Left renal pelvis (tissue), 4 donors: ENCODE data around the gene STRAP. TPM values are rescaled to one million over a fixed set of nuclear protein-coding genes. Genes with fewer than 3 reads are reported as not detected.
"Not testable (repeated sequence)": the region's sequence is repeated elsewhere in the genome, so short reads cannot be mapped to it uniquely, and the experiment has no call there.

ENCODE experiments used
- DNase-seq, 4 donors: peaks; one replicate each; pipeline ENCODE4 v3.0.0-alpha.2; 2013; ENCODE audit warnings: low read depth in 4 of 4, low spot score in 3 of 4
- polyA plus RNA-seq, 4 donors: library from polyadenylated mRNA; unstranded; fragments of 120-200 nt; gene quantifications; one replicate each; pipeline ENCODE4 v1.2.1, GENCODE V29; 2013; ENCODE audit not compliant: insufficient read length in 4 of 4

The STRAP gene
- polyA plus RNA-seq, 4 donors, result 134 to 221 (median 183) TPM

- no peak for DNase-seq
Measured at GRCh38 chr12:15919418-15919817, 37.2 kb downstream of the STRAP start.

DNA sequence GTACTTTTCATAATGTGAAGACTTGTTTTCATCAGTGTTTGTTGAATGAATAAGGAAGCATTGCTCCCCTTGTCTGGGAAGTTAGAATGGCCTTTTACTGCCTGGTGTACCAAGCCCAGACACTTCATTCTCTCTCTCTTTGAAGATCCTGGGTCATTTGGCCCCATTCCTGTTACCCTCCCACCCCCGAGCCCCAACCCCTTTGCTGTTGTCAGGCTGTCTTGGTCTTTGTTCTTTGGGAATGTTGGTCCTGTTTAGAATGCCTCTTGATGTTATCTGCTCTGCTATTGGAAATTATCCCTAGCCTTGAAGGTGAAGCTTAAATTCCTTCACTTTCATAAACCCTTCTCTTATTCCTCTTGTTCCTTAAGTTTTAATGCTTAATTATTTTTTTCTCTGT is 42.8 kb downstream of the STRAP start:
- DNase-seq, result no peak

GRCh38 chr12:15928346-15928745 is 46.2 kb downstream of the STRAP start:
- no peak for DNase-seq

- DNase-seq, result no peak
Measured at GRCh38 chr12:15928870-15929571, 46.8 kb downstream of the STRAP start.

DNA sequence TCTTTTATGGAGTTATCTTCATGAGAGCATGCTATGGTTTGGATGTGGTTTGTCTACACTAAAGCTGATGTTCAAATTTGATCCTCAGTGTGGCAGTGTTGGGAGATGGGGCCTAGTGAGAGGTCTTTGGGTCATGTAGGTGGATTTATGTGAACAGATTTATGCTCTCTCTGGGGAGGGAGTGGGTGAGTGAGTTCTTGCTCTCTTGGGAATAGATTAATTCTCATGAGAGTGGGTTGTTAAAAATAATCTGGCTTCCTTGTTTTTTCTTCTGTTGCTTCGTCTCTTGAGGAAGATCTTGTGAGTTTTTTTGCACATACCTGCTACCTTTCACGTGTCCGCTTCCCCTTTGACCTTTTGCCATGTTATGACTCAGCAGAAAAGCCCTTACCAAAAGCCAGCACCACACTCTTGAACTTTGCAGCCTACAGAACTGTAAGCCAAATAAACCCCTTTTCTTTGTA is 49.4 kb downstream of the STRAP start:
- no peak for DNase-seq

DNA sequence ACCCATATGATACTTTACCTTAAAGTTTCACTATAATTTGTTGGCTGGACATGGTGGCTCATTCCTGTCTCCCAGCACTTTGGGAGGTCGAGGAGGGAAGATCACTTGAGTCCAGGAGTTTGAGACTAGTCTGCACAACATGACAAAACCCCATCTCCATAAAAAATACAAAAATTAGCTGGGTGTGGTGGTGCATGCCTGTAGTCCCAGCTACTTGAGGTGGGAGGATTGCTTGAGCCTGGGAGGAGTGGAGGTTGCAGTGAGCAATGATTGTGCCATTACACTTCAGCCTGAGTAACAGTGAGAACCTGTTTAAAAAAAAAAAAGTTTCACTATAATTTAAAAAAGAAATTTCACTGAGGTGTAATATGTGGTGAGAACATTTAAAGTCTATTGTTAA is 50.1 kb downstream of the STRAP start:
- DNase-seq, result no peak

GRCh38 chr12:15932971-15933370 is 50.8 kb downstream of the STRAP start:
- no peak for DNase-seq

DNA sequence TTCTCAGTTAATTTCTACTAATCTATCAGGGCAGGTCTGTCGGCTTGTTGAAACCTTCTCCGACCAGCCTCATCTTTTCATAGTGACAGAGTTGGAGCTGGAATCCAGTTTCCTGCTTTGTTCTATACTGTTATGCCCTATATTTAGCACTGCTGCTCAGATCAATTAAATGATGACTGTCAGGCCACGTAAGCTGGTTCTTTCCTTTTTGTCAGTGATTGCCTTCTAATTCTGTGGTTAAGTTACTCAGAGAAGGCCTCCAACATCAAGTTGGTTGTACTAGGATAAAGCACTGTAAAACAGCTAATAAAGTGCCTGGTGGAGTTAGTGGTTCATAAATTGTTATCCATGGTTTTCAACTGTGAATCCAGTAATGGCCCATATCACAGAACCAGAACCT is 51.6 kb downstream of the STRAP start:
- DNase-seq, result no peak

- DNase-seq, result no peak
Measured at GRCh38 chr12:15936751-15937150, 54.6 kb downstream of the STRAP start.

DNA sequence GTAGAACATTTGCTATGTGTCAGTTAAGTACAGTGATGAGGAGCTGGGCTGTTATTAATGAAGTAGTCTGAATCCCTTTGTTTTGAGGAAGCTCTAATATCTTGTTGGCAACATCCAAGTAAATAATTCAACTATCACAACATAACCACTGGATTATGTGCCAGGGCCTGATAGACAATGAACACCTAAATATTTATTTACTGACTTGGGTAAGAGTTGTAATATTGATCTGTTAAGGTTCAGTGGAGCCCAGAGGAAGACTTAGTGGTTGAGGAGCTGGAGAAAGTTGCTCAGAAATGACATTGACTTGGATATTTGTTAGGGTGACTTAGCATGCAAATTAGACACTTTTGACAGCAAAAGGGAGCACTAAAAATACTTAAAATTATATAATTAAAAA is 55.7 kb downstream of the STRAP start:
- no peak for DNase-seq

DNA sequence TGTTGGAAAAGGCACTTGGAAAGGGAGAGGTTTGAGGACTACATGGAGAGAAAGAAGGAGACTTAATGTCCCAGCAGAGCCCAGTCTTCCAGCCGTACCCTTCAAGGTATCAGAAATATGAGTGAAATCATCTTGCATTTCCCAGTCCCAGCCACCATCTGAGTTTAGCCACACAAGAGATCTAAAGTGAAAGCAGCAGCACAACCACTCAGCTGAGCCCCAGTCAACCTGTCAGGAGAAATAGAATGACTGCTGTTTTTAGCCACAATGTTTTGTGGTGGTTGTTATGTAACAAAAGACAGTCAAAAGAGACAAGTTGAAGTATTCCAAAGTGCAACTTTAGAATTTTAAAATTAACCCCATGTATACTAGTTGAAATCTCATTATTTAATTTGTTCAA is 56.9 kb downstream of the STRAP start:
- no peak for DNase-seq

GRCh38 chr12:15942475-15942874 is 60.3 kb downstream of the STRAP start:
- no peak for DNase-seq

- not testable (repeated sequence) for DNase-seq
Measured at GRCh38 chr12:15943519-15943918, 61.3 kb downstream of the STRAP start.

DNA sequence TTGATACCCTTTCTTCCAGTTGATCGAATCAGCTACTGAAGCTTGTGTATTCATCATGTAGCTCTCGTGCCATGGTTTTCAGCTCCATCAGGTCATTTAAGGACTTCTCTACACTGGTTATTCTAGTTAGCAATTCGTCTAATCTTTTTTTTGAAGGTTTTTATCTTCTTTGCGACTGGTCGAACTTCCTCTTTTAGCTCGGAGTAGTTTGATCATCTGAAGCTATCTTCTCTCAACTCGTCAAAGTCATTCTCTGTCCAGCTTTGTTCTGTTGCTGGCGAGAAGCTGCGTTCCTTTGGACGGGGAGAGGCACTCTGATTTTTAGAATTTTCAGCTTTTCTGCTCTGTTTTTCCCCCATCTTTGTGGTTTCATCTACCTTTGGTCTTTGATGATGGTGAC is 66.3 kb downstream of the STRAP start:
- DNase-seq, result not testable (repeated sequence)

Other genes with a start within 250 kb of the STRAP start
- gene EPS8, start 93.0 kb upstream of the STRAP start, polyA plus RNA-seq, result 10 to 100 TPM; 61.1 to 65.8 (median 61.9) TPM
- gene DERA, start 28.9 kb downstream of the STRAP start, polyA plus RNA-seq, result 10 to 100 TPM; 34.1 to 50.7 (median 47.5) TPM